PC-3 (cell line): ENCODE data around the gene RAB11FIP4. TPM values are rescaled to one million over a fixed set of nuclear protein-coding genes. Genes with fewer than 3 reads are reported as not detected.
A peak's percentile ranks its signal among the peaks of the same experiment; 100 is the strongest.

Experiments
- ATAC-seq: fragments of 200-7000 bp; cut with Tn5 transposase; 2 replicates; pipeline ENCODE4 v1.9.1; 2020; ENCODE audit warnings: mild to moderate bottlenecking, moderate library complexity
- BruUV-seq: library from RNA; stranded (reverse); fragments of 400-500 nt; replicated peaks from 2 replicates; lab custom pipeline; 2021; lab: Mats Ljungman, UMichigan
- CTCF ChIA-PET: fragments of 300-600 bp; sonication (Branson Sonifier 250); formaldehyde crosslinking; loops from one replicate; lab custom pipeline; 2022; ENCODE audit warnings: antibody characterized with exemption; lab: Charles Lee
- POLR2A ChIA-PET: fragments of 300-600 bp; sonication (Branson Sonifier 250); formaldehyde crosslinking; loops from one replicate; lab custom pipeline; 2022; ENCODE audit warnings: antibody characterized with exemption; ENCODE audit not compliant: unreplicated experiment; lab: Charles Lee
- DNase-seq: peaks from one replicate; pipeline ENCODE4 v3.0.0-alpha.2; 2015
- H2AFZ ChIP-seq: fragments of 300-600 bp; sonication (generic); 2 replicates; pipeline ENCODE4 v1.6.0; 2016; ENCODE audit warnings: antibody characterized with exemption, low read length
- H3F3A ChIP-seq: fragments of 300-600 bp; sonication (generic); one replicate; pipeline ENCODE4 v1.6.0; 2017; ENCODE audit warnings: antibody characterized with exemption, low read length, control low read depth, mild to moderate bottlenecking; ENCODE audit not compliant: unreplicated experiment
- H3K27ac ChIP-seq: fragments of 300-600 bp; sonication (generic); 2 replicates; pipeline ENCODE4 v1.5.1; 2016; ENCODE audit warnings: mild to moderate bottlenecking, low read length
- H3K27me3 ChIP-seq: fragments of 300-600 bp; sonication (generic); 2 replicates; pipeline ENCODE4 v1.6.1; 2016; ENCODE audit warnings: low read length, mixed read lengths
- H3K36me3 ChIP-seq: fragments of 300-600 bp; sonication (generic); 2 replicates; pipeline ENCODE4 v1.6.1; 2016; ENCODE audit warnings: low read depth, mixed run types, low read length, mixed read lengths
- H3K4me1 ChIP-seq: fragments of 300-600 bp; sonication (generic); 2 replicates; pipeline ENCODE4 v1.5.1; 2016; ENCODE audit warnings: low read length; ENCODE audit not compliant: insufficient read depth
- H3K4me2 ChIP-seq: fragments of 300-600 bp; sonication (generic); 2 replicates; pipeline ENCODE4 v1.6.0; 2016; ENCODE audit warnings: low read length
- H3K4me3 ChIP-seq: fragments of 300-600 bp; sonication (generic); 2 replicates; pipeline ENCODE4 v1.5.1; 2016; ENCODE audit warnings: mild to moderate bottlenecking, low read length, mixed read lengths
- H3K79me2 ChIP-seq: fragments of 300-600 bp; sonication (generic); 2 replicates; pipeline ENCODE4 v1.6.1; 2017; ENCODE audit warnings: low read length, mixed read lengths
- H3K9ac ChIP-seq: fragments of 300-600 bp; sonication (generic); 2 replicates; pipeline ENCODE4 v1.6.0; 2016; ENCODE audit warnings: mild to moderate bottlenecking, low read length
- H3K9me2 ChIP-seq: fragments of 300-600 bp; sonication (generic); replicated peaks from 2 replicates; pipeline ENCODE4 v1.6.1; 2016; ENCODE audit warnings: mixed run types, low read length, mixed read lengths
- H3K9me3 ChIP-seq: fragments of 300-600 bp; sonication (generic); 2 replicates; pipeline ENCODE4 v1.6.1; 2016; ENCODE audit warnings: low read length, mixed read lengths
- H4K20me1 ChIP-seq: fragments of 300-600 bp; sonication (generic); 2 replicates; pipeline ENCODE4 v1.6.1; 2016; ENCODE audit warnings: low read length, mixed read lengths
- EZH2 ChIP-seq: fragments of 300-600 bp; sonication (generic); IDR thresholded peaks from one replicate; pipeline ENCODE4 v1.6.1; 2017; ENCODE audit warnings: antibody characterized with exemption, mild to moderate bottlenecking, low read length; ENCODE audit not compliant: unreplicated experiment
- EZH2phosphoT487 ChIP-seq: fragments of 300-600 bp; sonication (generic); IDR thresholded peaks from 2 replicates; pipeline ENCODE4 v1.6.1; 2018; ENCODE audit warnings: mild to moderate bottlenecking, antibody characterized with exemption, low read length, borderline replicate concordance
- intact Hi-C: fragments of 100-400 bp; cut with micrococcal nuclease; formaldehyde crosslinking; loops from 2 replicates; pipeline ENCODE4 v1.9.0; 2023
- total RNA-seq: library from RNA; depleted of rRNA; stranded (reverse); fragments of >200 nt; gene quantifications from 2 replicates; pipeline ENCODE4 v1.2.3, GENCODE V29; 2014
- TF ChIP-seq, protein P1 (sequence below): fragments of 300-600 bp; sonication (generic); conservative IDR thresholded peaks from 2 replicates; pipeline ENCODE4 v1.5.1; 2017; ENCODE audit warnings: antibody characterized with exemption, low read depth, mild to moderate bottlenecking, low read length

The RAB11FIP4 gene
- total RNA-seq, 1 experiment from 2014 or later, result 4.2 TPM

DNA sequence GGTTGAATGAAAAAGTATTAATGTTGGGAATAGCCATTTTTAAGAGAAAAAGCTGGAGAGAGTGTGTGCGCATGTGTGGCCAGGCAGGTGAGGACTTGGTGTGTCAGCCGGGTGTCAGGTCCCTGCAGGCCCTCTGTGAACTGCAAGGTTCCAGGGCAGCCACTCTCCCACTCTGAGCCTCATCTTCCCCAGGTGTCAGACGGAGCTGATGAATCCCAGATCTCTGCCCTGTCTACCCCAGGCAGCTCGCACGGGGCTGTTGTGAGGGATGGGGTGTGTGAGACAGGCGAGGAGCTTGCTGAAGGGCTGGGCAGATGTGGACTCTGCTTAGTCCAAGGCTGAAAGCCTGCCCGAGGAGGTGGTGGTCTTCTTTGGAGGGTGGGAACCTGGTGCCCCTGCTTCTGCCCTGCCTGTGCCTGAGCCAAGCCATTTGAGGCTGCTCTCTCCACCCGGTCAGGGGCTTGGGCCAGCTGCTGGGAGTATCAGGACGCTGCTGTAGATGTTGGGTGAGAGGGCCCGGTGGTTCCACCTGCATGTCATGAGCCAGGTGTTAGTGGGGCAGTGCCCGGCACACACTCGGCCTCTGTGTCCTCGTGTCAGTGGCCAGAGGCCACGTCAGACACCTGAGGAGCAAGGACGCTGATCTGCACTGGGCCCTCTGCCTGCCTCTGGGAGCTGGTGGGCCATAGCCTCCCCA is 122.4 kb downstream of the RAB11FIP4 start:
- Histone ChIP-seq H3K9me2 (no peaks in the 10 kb centered on the region), H3K4me3 (no peak overlapping the region), H3K27me3 (no peaks in the 10 kb centered on the region), H2AFZ (no peak overlapping the region), H3K9ac (no peak overlapping the region), H3K27ac (no peak overlapping the region), H3K4me2 (no peak overlapping the region), H3F3A (no peaks in the 10 kb centered on the region), H3K4me1 (no peaks in the 10 kb centered on the region), H3K36me3 (no peaks in the 10 kb centered on the region), H3K79me2 (no peaks in the 10 kb centered on the region), H4K20me1 (no peaks in the 10 kb centered on the region), H3K9me3 (no peaks in the 10 kb centered on the region)
- TF ChIP-seq EZH2phosphoT487 (no peak), EZH2 (no peak)
- TF ChIP-seq, protein P1, sequence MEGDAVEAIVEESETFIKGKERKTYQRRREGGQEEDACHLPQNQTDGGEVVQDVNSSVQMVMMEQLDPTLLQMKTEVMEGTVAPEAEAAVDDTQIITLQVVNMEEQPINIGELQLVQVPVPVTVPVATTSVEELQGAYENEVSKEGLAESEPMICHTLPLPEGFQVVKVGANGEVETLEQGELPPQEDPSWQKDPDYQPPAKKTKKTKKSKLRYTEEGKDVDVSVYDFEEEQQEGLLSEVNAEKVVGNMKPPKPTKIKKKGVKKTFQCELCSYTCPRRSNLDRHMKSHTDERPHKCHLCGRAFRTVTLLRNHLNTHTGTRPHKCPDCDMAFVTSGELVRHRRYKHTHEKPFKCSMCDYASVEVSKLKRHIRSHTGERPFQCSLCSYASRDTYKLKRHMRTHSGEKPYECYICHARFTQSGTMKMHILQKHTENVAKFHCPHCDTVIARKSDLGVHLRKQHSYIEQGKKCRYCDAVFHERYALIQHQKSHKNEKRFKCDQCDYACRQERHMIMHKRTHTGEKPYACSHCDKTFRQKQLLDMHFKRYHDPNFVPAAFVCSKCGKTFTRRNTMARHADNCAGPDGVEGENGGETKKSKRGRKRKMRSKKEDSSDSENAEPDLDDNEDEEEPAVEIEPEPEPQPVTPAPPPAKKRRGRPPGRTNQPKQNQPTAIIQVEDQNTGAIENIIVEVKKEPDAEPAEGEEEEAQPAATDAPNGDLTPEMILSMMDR, result no peak
- no peak for ATAC-seq
- intact Hi-C loops, result no loop called here
- ChIA-PET POLR2A (no interaction called here), CTCF (no interaction called here)
- DNase-seq, result no peak
- BruUV-seq, result no TSS peak

DNA sequence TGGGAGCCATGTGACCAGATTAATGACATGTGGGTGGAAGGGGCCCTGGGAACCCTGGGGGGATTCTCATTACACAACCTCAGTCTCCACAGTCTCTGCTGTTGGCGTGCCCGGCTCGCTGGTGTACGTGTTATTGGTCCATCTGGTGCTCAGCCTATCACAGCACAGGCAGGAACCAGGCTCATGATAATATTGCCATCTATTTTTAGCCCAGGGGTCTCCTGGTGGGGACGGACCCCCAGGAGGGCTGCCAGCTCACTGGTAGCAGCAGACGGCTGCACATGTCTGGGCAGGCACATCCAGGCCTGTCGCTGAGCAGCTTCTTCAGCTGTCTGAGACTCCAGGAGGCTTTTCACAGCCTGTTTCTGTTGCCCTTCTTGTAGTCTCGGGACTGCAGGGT is 123.8 kb downstream of the RAB11FIP4 start:
- intact Hi-C loops, result no loop called here
- DNase-seq (no peak), ATAC-seq (no peak)
- no peaks in the 10 kb centered on the region for H4K20me1 ChIP-seq
- no peak for TF ChIP-seq EZH2
- no peak for TF ChIP-seq EZH2phosphoT487
- TF ChIP-seq, protein P1, result no peak
- BruUV-seq, result no TSS peak
- H3K4me1 ChIP-seq, result no peaks in the 10 kb centered on the region
- ChIA-PET CTCF (no interaction called here), POLR2A (no interaction called here)
- H3K4me2 ChIP-seq, result no peak overlapping the region
- H3K4me3 ChIP-seq, result no peak overlapping the region
- H3K9me2 ChIP-seq, result no peaks in the 10 kb centered on the region
- no peaks in the 10 kb centered on the region for H3F3A ChIP-seq
- H3K9me3 ChIP-seq, result no peaks in the 10 kb centered on the region
- no peak overlapping the region for H2AFZ ChIP-seq
- no peak overlapping the region for H3K9ac ChIP-seq
- no peaks in the 10 kb centered on the region for H3K36me3 ChIP-seq
- H3K27ac ChIP-seq, result no peak overlapping the region
- H3K79me2 ChIP-seq, result no peaks in the 10 kb centered on the region
- H3K27me3 ChIP-seq, result no peaks in the 10 kb centered on the region

DNA sequence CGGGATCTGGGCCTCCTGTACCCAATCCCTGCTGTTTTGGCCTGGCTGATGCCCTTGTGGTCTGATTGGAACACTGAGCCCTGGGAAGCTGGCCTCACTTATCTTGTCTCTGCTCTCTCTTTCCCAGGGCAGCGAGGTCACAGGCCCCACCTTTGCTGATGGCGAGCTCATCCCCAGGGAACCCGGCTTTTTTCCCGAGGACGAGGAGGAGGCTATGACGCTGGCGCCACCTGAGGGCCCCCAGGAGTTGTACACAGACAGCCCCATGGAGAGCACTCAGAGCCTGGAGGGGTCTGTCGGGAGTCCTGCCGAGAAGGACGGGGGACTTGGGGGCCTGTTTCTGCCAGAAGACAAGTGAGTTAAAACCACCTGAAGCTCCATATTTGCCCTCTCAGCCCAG is 126.0 kb downstream of the RAB11FIP4 start:
- intact Hi-C loops, result no loop called here
- POLR2A ChIA-PET, result no interaction called here
- no TSS peak for BruUV-seq
- CTCF ChIA-PET, result interaction anchor here (0.6 kb wide), 1 partner anchor 305 kb away, joined by 3 read pairs; no protein-coding TSS in a partner anchor
- Histone ChIP-seq H3K79me2 (no peaks in the 10 kb centered on the region), H3F3A (no peaks in the 10 kb centered on the region), H2AFZ (no peak overlapping the region), H3K4me3 (no peak overlapping the region), H3K4me2 (no peak overlapping the region), H3K9me2 (no peaks in the 10 kb centered on the region), H3K9me3 (no peaks in the 10 kb centered on the region), H3K9ac (no peak overlapping the region), H3K36me3 (no peaks in the 10 kb centered on the region), H3K27me3 (no peaks in the 10 kb centered on the region), H3K4me1 (no peaks in the 10 kb centered on the region), H4K20me1 (no peaks in the 10 kb centered on the region), H3K27ac (no peak overlapping the region)
- peak; percentile 3 for DNase-seq
- ATAC-seq, result no peak
- no peak for TF ChIP-seq EZH2phosphoT487
- TF ChIP-seq, protein P1, result peak; percentile 46; the same call in 1 of the 2 replicates
